MG63 (cell line): ENCODE data around the gene SKI. TPM values are rescaled to one million over a fixed set of nuclear protein-coding genes. Genes with fewer than 3 reads are reported as not detected.
"Not testable (repeated sequence)": the region's sequence is repeated elsewhere in the genome, so short reads cannot be mapped to it uniquely, and the experiment has no call there.

ENCODE experiments used
- DNase-seq: peaks from one replicate; pipeline ENCODE4 v3.0.0-alpha.2; 2020
- H3K27me3 ChIP-seq: fragments of 250-450 bp; sonication (Bioruptor Pico); 2 replicates; pipeline ENCODE4 v1.5.1; 2020; ENCODE audit warnings: mild to moderate bottlenecking, moderate library complexity
- H3K36me3 ChIP-seq: fragments of 250-450 bp; sonication (Bioruptor Pico); 2 replicates; pipeline ENCODE4 v1.5.1; 2020; ENCODE audit warnings: mild to moderate bottlenecking, moderate library complexity
- H3K4me3 ChIP-seq: fragments of 250-450 bp; sonication (Bioruptor Pico); 2 replicates; pipeline ENCODE4 v1.5.1; 2020; ENCODE audit warnings: mild to moderate bottlenecking, moderate library complexity
- H3K9me3 ChIP-seq: fragments of 250-450 bp; sonication (Bioruptor Pico); 2 replicates; pipeline ENCODE4 v1.5.1; 2020; ENCODE audit warnings: mild to moderate bottlenecking, moderate library complexity
- total RNA-seq: library from RNA; depleted of rRNA; stranded (reverse); fragments of >200 nt; shearing (Covaris generic); gene quantifications from 2 replicates; pipeline ENCODE4 v1.2.3, GENCODE V29; 2014; ENCODE audit warnings: low replicate concordance

The SKI gene
- total RNA-seq, 1 experiment from 2014 or later = 9.2 TPM

DNA sequence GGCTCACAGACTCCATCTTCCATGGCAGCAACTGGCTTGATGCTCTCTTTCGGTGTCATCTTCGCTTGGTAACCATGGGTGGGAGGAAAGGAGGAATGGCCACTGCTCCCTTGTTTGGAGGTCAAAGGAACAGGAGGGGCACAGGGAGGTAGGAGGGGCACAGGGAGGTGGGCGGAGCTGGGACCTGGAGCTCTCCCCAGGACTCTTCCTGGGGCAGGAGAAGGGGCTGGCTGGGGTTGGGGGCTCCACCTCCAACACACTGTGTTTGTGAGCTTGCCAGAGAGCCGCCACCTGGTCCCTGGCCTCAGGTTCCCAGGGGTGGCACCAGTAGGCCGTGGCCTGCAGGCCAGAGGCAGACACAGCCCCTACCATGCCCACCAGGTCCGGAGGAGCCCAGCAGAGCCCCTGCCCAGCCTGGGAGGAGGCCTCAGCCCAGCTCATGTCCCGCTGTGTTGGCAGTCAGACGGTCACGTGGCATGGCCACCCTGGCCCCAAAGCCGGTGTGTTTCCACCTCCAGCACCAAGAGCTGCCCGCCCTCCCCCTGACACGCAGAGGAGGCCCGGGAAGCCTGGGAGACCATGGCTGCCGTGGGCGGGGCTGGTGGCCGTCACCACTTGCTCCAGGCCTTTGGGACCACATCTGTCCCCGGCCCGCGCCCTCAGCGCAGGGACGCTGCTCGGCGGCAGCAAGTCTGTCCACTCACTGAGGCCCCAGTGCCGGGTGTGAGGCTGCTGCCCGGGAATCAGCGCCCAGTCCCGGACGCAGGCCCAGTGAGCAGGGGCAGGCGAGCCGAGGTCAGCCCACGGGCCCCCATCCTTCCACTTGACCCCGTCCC lies 89.3 kb downstream of the SKI start:
- DNase-seq = no peak
- H3K9me3 ChIP-seq = no peaks in the 10 kb centered on the region
- no peaks in the 10 kb centered on the region for H3K27me3 ChIP-seq
- no peaks in the 10 kb centered on the region for H3K36me3 ChIP-seq
- H3K4me3 ChIP-seq = no peak overlapping the region

- no peak overlapping the region for H3K4me3 ChIP-seq
- no peaks in the 10 kb centered on the region for H3K36me3 ChIP-seq
- no peak for DNase-seq
- no peaks in the 10 kb centered on the region for H3K9me3 ChIP-seq
- no peaks in the 10 kb centered on the region for H3K27me3 ChIP-seq
Observed at GRCh38 chr1:2318314-2319278, 90.5 kb downstream of the SKI start.

DNA sequence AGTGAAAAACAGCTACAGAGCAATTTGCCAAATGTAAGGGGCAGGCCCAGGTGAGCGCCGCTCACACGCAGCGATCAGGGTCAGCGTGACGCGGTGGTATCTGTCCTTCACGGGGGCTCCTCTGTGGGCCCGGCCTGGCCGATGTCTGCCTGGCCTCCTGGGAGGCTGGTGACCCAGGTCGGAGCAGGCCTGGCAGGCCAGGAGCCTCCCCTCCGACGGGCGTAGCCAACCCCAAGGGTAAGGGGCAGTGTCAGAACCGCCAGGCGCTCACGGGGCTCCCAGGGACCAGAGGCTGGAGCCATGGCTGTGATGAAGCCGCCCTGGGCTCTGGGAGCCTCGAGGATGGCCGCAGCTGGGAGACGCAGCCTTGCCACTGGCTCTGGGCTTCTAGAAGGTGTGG lies 91.2 kb downstream of the SKI start:
- no peaks in the 10 kb centered on the region for H3K9me3 ChIP-seq
- H3K36me3 ChIP-seq = no peaks in the 10 kb centered on the region
- H3K27me3 ChIP-seq = no peaks in the 10 kb centered on the region
- H3K4me3 ChIP-seq = no peak overlapping the region
- no peak for DNase-seq

DNA sequence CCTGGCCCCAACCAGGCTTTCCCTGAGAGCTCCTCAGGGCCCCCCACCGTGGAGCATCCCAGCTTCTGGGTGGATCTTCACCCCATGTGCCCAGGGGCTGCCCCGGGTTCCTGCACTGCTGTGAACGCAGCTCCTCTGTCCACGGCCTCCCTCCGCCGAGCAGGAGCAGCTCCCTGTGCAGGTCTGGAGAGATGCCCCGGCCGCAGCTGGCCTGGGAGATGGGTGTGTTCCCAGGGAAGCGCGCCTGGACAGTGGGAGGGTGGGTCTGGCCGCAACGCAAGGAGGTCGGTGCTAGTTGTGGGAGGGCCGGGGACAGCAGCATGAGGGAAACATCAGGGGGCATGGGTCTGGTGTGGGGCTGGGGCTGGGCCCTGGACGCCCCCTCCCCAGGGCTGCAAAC lies 91.9 kb downstream of the SKI start:
- Histone ChIP-seq H3K36me3 (no peaks in the 10 kb centered on the region), H3K9me3 (no peaks in the 10 kb centered on the region), H3K27me3 (no peaks in the 10 kb centered on the region), H3K4me3 (no peak overlapping the region)
- DNase-seq = no peak

DNA sequence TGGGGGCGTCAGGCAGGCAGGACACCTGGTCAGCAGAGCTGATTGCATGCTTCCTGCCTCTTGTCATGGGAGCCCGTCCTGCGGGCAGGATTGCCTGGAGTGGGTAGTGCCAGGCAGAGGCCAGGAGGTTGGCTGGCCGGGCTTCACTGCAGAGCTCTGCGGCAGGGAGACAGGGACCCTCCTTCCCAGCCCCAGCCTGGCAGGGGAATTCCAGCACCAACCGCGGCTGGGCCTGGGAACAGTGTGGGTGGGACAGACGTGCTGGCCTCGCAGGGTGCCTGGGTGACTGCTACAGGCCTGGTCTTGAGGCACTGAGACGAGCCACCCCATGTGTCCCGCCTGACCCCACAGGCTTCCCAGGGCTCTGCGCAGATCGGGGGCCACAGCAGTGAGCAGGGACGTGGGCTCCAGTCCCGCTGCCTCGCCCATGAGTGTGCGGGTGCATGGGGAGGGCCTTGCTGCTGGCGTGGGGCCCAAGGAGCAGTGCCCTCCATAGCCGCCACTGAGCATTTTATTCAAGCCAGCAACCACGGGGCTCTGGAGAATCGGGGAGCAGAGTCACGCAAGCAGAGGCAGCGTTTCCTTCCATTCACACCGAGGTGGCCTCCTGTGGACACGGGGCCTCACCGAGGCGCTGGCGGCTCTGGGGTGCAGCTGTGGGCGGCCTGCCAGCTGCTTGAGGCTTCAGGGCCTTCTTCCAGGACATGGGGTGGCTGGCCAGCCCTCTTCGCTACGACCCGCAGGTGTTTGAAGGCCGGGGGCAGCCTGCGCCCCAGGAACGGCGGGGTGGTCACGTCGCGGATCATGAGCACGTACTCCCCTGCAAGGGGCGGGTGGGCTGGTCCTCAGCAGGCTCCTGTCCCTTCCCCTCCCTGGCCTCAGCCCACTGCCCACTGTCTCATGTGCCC lies 92.9 kb downstream of the SKI start:
- Histone ChIP-seq H3K9me3 (no peaks in the 10 kb centered on the region), H3K36me3 (no peaks in the 10 kb centered on the region), H3K27me3 (no peaks in the 10 kb centered on the region), H3K4me3 (no peak overlapping the region)
- DNase-seq = no peak

DNA sequence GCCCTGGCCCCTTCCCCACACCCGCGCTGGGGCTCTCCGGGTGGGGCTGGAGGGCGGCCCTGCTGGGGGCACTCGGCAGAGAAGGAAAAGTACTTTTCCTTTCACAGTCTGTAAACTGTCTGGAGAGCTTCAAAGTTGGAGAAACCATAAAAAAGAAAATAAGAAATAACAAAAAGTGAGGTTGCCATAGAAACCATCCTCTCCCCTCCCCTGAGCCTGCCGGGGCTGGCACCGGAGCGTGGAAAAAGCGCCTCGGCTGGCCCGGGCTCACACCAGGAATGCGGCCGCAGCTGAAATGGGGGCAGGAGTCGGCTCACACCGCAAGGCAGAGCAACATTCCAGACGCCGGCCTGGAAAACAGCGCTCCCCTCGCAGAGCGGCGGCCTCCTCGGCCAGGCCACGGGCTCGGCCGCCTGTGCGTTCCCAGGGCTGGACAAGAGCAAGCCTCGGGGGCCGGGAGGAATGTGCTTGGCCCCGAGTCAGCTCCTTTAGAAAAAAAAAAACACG lies 94.0 kb downstream of the SKI start:
- Histone ChIP-seq H3K4me3 (no peak overlapping the region), H3K9me3 (no peaks in the 10 kb centered on the region), H3K36me3 (no peaks in the 10 kb centered on the region), H3K27me3 (no peaks in the 10 kb centered on the region)
- DNase-seq = no peak

DNA sequence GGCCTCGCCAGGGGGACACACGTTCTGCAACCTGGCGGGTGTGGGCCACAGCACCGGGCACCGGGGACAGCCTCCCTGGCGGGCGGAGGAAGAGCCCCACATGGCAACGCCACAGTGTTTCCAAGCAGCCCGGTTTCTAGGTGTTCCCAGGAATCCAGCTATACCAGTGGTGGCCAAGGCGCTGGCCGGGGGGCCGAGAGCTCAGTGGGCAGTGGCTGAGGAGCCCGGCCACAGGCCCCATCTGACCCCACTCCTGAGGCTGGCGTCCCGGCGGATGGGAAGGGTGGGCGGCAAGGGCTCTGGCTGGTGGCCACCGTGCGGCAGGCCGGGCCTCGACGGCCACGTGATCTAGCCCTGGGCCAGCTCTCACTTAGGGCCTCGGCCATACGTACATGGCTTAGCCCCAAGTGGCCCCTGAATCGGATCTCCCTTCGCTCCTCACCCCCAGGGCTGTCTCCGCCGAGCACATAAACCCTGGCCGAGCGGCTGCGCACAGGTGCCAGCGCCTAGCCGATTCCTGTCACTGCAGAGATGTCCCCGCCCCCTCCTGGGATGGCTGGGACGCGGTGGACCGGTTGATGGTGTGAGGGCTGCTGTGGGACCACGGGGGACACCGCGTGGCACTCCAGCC lies 94.6 kb downstream of the SKI start:
- no peaks in the 10 kb centered on the region for H3K27me3 ChIP-seq
- no peak overlapping the region for H3K4me3 ChIP-seq
- DNase-seq = no peak
- H3K36me3 ChIP-seq = no peaks in the 10 kb centered on the region
- no peaks in the 10 kb centered on the region for H3K9me3 ChIP-seq

- no peaks in the 10 kb centered on the region for H3K9me3 ChIP-seq
- DNase-seq = no peak
- H3K27me3 ChIP-seq = no peaks in the 10 kb centered on the region
- H3K36me3 ChIP-seq = no peaks in the 10 kb centered on the region
- no peak overlapping the region for H3K4me3 ChIP-seq
Observed at GRCh38 chr1:2323451-2323974, 95.4 kb downstream of the SKI start.

DNA sequence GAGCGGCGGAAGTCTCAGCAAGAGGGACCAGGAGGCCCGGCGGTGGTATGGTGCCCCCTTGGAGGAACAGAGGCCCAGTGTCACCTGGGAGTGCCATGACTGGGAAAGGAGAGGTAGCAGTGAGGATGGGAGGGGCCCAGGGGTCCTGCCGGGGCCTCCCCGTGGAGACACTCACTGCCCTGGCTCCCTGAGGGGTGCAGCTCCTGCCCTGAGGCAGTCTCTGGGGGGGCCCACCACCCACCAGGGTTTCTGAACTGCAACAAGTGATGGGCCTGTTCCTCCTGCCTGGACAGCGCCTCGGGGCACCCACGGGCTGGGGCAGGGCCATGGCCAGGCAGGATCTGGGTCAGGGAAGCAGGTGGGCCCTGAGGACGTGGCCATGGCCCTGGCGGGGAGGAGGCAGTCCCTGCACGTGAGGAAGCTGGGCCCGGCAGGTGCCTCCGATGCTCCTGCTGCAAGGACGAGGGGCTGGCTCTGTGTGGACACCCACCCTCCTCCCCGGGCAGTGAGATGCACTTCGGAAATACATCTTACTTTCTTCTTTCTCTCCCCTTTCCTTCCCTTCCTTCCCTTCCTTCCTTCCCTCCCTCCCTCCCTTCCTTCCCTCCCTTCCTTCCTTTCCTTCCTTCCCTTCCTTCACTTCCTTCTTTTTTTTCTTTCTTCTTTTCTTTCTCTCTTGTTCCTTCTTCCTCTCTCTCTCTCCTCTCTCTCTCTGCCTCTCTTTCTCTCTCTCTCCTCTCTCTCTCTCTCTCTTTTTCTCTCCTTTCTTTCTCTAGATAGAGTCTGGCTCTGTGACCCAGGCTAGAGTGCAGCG lies 96.6 kb downstream of the SKI start:
- DNase-seq = no peak
- H3K27me3 ChIP-seq = no peaks in the 10 kb centered on the region
- no peaks in the 10 kb centered on the region for H3K36me3 ChIP-seq

DNA sequence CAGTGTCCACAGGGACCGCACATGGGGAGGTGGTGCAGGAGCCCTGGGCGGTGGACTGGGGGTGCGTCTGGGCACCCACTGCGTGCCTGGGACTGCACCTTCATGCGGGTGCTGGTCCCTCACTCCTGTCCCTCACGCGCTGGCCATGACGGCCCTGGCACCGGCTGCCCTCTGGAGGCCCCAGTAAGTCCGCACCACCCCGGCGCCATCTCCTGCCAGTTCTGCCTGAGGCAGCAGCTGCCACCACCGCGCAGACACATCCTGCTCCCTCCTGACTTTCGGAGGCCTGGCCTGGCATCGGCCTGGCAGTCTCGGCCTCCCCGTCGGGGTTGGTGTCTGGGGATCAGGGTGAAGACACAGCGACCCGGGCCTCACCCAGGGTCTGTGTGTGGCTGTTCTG lies 98.4 kb downstream of the SKI start:
- H3K9me3 ChIP-seq = no peaks in the 10 kb centered on the region
- H3K36me3 ChIP-seq = no peaks in the 10 kb centered on the region
- no peaks in the 10 kb centered on the region for H3K27me3 ChIP-seq
- H3K4me3 ChIP-seq = no peak overlapping the region
- no peak for DNase-seq

More for the DNA sequence above, 96.6 kb downstream of the SKI start:
- no peaks in the 10 kb centered on the region for H3K9me3 ChIP-seq
- H3K4me3 ChIP-seq = no peak overlapping the region

DNA sequence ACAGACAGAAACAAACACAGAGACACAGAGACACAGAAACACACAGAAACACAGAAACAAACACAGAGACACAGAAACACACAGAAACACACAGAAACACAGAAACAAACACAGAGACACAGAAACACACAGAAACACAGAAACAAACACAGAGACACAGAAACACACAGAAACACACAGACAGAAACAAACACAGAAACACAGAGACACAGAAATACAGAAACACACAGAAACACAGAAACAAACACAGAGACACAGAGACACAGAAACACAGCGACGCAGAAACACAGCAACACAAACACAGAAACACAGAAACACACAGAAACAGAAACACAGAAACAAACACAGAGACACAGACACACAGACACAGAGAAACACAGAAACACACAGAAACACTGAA lies 99.0 kb downstream of the SKI start:
- DNase-seq, H3K36me3 ChIP-seq, H3K4me3 ChIP-seq, H3K9me3 ChIP-seq, H3K27me3 ChIP-seq: not testable (repeated sequence)

- H3K36me3 ChIP-seq = no peaks in the 10 kb centered on the region
- no peak overlapping the region for H3K4me3 ChIP-seq
- no peak for DNase-seq
- no peaks in the 10 kb centered on the region for H3K9me3 ChIP-seq
- H3K27me3 ChIP-seq = no peaks in the 10 kb centered on the region
Observed at GRCh38 chr1:2327841-2328240, 99.7 kb downstream of the SKI start.

DNA sequence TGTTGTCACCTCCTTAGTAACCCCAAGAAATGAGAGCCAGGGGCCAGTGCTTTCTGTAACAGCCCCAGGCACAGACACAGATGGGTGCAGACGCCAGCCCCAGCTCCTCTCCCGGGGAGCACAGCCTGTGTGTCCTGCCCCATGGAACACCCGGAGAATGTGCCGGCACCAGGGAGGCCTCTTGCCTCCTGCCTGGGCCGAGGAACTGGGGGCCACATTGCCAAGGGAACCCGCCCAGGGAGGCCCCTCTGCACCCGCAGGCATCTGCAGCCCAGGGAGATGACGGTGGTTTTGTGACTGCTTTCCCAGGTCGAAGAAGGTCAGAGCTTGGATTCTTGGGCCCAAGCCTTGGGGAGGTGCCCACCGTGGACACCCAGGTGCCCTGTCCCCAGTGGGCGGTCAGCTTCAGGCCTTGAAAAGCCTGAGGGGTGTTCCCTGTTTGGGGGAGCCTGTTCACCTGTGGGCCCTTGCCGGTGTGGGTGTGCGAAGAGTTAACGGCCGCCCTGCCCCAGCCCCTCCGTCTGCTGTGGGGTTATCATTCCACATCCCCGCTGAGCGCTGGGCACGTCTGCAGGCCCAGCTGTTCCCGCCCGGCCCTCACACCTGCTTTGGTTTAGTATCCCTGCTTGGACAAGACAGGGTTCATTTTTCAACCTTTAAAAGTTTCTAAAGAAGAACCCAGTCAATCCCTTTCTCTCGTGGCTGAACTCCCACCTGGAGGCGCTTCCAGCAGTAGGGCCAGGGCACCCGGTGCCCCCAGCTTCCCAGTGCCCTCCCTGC lies 100.7 kb downstream of the SKI start:
- Histone ChIP-seq H3K4me3 (no peak overlapping the region), H3K27me3 (no peaks in the 10 kb centered on the region), H3K36me3 (no peaks in the 10 kb centered on the region), H3K9me3 (no peaks in the 10 kb centered on the region)
- no peak for DNase-seq

DNA sequence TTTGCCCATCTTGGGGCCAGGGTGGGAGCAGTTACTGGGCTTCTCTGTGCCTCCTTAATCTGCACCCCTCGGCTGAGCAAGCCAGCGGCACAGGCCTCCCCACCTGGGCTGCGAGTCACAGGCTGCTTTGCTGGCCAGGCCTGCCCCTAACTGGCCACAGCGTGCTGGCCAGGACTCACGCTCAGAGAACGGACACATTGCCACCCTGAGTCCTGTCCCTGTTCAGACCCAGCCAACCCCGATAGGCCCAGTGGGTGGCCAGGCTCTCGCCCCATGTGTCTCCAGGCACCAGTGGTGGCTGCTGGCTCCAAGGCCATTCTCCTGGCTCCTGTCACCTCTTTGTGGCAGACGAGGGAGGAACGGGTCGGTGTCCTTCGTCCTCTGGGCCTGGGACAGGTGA lies 101.9 kb downstream of the SKI start:
- H3K9me3 ChIP-seq = no peaks in the 10 kb centered on the region
- no peak for DNase-seq
- no peak overlapping the region for H3K4me3 ChIP-seq

More for the DNA sequence above, 101.9 kb downstream of the SKI start:
- Histone ChIP-seq H3K36me3 (no peaks in the 10 kb centered on the region), H3K27me3 (no peaks in the 10 kb centered on the region)
